ENCODE data around the gene MIA2.
"Not testable (repeated sequence)": the region's sequence is repeated elsewhere in the genome, so short reads cannot be mapped to it uniquely, and the experiment has no call there.

MIA2 gene

GRCh38 chr14:39351708-39352107 is 118.0 kb downstream of the MIA2 start:
- no peak for DNase-seq

GRCh38 chr14:39359069-39359468 is 125.4 kb downstream of the MIA2 start:
- DNase-seq = not testable (repeated sequence)

GRCh38 chr14:39360316-39360715 is 126.6 kb downstream of the MIA2 start:
- no peak for DNase-seq

- not testable (repeated sequence) for DNase-seq
Observed at GRCh38 chr14:39361556-39361955, 127.8 kb downstream of the MIA2 start.

- no peak for DNase-seq
Observed at GRCh38 chr14:39364509-39364908, 130.8 kb downstream of the MIA2 start.

- no peak for DNase-seq
Observed at GRCh38 chr14:39365354-39365753, 131.6 kb downstream of the MIA2 start.

GRCh38 chr14:39366460-39367386 is 133.0 kb downstream of the MIA2 start:
- DNase-seq = no peak

GRCh38 chr14:39367387-39367751 is 133.7 kb downstream of the MIA2 start:
- DNase-seq = no peak

- DNase-seq = peak; percentile 8 to 12
Observed at GRCh38 chr14:39368261-39368959, 134.7 kb downstream of the MIA2 start.

GRCh38 chr14:39369029-39369428 is 135.3 kb downstream of the MIA2 start:
- no peak for DNase-seq

- no peak for DNase-seq
Observed at GRCh38 chr14:39370415-39370814, 136.7 kb downstream of the MIA2 start.

- DNase-seq = no peak
Observed at GRCh38 chr14:39372656-39373055, 138.9 kb downstream of the MIA2 start.

- DNase-seq = no peak
Observed at GRCh38 chr14:39374851-39375250, 141.1 kb downstream of the MIA2 start.

GRCh38 chr14:39376667-39377403 is 143.1 kb downstream of the MIA2 start:
- no peak for DNase-seq

- DNase-seq = no peak
Observed at GRCh38 chr14:39381366-39381765, 147.7 kb downstream of the MIA2 start.

- no peak for DNase-seq
Observed at GRCh38 chr14:39382463-39382862, 148.7 kb downstream of the MIA2 start.

GRCh38 chr14:39383026-39383660 is 149.4 kb downstream of the MIA2 start:
- DNase-seq = no peak

- DNase-seq = no peak
Observed at GRCh38 chr14:39383741-39384140, 150.0 kb downstream of the MIA2 start.

- DNase-seq = no peak
Observed at GRCh38 chr14:39384177-39384576, 150.5 kb downstream of the MIA2 start.

- DNase-seq = no peak
Observed at GRCh38 chr14:39393289-39393688, 159.6 kb downstream of the MIA2 start.

GRCh38 chr14:39395555-39396254 is 162.0 kb downstream of the MIA2 start:
- no peak for DNase-seq

GRCh38 chr14:39396448-39396847 is 162.7 kb downstream of the MIA2 start:
- DNase-seq = peak in 1 of 2 donors; percentile 8
